ENCODE data around the gene AKAP1.
A peak's percentile ranks its signal among the peaks of the same experiment; 100 is the strongest.

Gene AKAP1, protein sequence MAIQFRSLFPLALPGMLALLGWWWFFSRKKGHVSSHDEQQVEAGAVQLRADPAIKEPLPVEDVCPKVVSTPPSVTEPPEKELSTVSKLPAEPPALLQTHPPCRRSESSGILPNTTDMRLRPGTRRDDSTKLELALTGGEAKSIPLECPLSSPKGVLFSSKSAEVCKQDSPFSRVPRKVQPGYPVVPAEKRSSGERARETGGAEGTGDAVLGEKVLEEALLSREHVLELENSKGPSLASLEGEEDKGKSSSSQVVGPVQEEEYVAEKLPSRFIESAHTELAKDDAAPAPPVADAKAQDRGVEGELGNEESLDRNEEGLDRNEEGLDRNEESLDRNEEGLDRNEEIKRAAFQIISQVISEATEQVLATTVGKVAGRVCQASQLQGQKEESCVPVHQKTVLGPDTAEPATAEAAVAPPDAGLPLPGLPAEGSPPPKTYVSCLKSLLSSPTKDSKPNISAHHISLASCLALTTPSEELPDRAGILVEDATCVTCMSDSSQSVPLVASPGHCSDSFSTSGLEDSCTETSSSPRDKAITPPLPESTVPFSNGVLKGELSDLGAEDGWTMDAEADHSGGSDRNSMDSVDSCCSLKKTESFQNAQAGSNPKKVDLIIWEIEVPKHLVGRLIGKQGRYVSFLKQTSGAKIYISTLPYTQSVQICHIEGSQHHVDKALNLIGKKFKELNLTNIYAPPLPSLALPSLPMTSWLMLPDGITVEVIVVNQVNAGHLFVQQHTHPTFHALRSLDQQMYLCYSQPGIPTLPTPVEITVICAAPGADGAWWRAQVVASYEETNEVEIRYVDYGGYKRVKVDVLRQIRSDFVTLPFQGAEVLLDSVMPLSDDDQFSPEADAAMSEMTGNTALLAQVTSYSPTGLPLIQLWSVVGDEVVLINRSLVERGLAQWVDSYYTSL

DNA sequence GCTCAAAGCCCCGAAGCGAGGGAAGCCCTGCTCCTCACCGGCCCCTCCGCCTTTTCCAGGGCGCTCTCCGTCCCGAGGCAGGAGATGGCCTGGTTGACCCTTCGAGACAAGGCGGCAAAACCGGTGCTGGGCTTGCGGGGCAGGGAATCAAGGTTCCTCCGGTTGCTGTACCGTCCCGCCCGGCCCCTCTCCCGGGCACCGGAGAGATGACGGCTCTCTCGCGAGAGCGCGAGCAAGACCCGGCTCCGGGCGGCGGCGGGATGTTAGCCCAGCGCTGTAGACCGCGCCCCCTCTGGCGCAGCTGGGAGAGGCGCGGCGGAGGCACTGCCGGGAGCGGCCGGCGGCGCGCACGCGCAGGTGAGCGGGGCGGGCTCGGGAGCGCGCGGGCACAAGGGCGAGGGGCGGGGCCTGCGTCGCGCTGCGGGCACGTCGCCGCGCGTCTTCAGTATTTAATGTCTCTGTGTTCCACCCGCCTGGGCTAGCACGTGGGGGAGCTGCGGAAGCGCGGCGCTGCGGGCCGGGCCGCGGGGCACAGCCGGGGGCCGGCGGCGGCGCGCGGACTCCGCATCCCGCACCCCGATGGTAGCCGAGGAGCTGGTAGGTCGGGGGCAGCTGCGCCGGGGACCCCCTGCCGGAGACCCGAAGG, at the start of gene AKAP1:
TSS of gene AKAP1 (plus strand) at position 445 of the 646 bp plus-strand sequence. CDS start 20,219 bp downstream, outside the sequence.
- in situ Hi-C loops (cut with HindIII; ENCODE audit: low pct_unique_long_range_greater_than_20kb, low sequenced_read_pairs): no loop called here
- DNase-seq (ENCODE audit: low read depth in 1 of 2, low spot score in 1 of 2): peak; percentile 98 to 99
- TF ChIP-seq JUND (IDR thresholded peaks at IDR 0.05; ENCODE audit: low read depth): no peak

DNA sequence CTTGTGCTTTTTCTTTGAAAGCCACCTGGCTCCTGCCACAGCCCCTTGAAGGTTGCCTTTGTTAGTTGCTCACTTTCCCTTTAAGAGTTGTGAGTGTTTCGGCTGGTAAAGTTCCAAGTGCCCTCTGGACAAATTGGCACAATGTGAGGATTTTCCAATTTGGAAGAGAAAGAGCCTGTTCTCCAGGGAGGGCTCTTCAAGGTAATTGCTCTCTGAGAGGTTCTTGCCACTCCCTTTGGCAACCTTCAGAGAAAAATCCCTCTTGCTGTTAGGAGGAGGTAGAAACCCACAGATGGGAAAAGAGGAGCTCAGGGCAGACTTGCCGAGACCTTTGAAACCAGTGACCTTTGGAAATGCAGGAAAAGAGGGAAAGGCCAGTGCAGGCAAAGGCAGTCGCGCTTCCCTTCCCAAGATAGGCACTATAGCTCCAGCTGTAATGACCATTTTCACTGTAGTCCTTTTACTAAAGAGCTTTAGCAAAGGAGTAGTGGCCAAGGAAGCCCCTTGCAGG, 49.0 kb upstream of the AKAP1 start:
- in situ Hi-C loops (cut with HindIII; ENCODE audit: low pct_unique_long_range_greater_than_20kb, low sequenced_read_pairs): no loop called here
- peak in 1 of 2 experiments; percentile 91 for DNase-seq (ENCODE audit: low read depth in 1 of 2, low spot score in 1 of 2)
- TF ChIP-seq JUND (IDR thresholded peaks at IDR 0.05; ENCODE audit: low read depth): no peak

DNA sequence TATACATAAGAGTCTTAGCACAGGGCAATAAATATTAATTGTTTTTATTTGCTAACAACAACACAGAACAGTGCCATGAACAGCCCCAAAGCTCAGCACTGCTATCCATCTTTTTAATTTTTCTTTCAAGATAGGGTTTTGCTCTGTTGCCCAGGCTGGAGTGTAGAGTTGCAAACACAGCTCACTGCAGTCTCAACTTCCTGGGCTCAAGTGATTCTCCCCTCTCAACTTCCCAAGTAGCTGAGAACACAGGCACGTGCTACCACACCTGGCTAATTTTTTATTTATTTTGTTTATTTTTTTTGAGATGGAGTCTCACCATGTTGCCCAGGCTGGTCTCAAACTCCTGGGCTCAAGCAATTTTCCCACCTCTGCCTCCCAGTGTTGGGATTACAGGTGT, 47.6 kb upstream of the AKAP1 start:
- in situ Hi-C loops (cut with HindIII; ENCODE audit: low pct_unique_long_range_greater_than_20kb, low sequenced_read_pairs): no loop called here
- TF ChIP-seq JUND (IDR thresholded peaks at IDR 0.05; ENCODE audit: low read depth): no peak
- no peak for DNase-seq (ENCODE audit: low read depth in 1 of 2, low spot score in 1 of 2)

DNA sequence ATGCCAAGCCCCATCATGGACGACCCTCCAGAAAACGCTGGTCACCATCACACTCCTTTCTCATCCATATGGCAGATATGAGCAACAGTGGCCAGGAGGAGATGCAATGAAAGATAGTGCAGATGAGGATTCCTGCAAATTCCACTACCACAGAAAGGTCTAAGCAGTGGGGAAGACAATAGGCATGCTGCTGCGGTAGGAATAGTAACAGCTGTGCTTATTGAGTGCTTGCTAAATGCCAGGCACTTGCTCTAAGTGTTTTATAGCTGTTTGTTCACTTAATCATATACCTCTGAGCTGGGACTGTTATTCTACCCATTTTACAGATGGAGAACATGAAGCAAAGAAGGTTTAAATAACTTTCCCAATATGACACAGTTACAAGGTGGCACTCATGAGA, 46.6 kb upstream of the AKAP1 start:
- no peak for TF ChIP-seq JUND (IDR thresholded peaks at IDR 0.05; ENCODE audit: low read depth)
- in situ Hi-C loops (cut with HindIII; ENCODE audit: low pct_unique_long_range_greater_than_20kb, low sequenced_read_pairs): no loop called here
- DNase-seq (ENCODE audit: low read depth in 1 of 2, low spot score in 1 of 2): no peak

DNA sequence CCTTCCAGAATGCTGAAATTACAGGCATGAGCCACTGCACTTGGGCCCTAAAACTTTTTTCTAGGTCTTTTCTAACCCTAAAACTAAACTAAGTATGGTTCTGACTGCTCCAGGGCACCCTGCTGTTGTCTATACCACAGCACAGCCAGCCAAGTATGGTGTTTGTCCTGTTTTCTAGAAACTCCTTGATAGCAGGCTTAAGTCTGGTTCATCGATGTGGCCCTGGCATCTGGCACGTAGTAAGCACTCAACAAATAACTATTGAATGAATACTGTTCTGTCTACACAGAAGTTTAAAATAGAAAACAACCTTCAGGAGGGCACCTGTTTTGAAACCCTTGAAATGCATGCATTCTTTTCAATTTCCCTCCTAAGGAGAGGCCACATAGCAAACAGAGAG, 44.5 kb upstream of the AKAP1 start:
- no peak for TF ChIP-seq JUND (IDR thresholded peaks at IDR 0.05; ENCODE audit: low read depth)
- no peak for DNase-seq (ENCODE audit: low read depth in 1 of 2, low spot score in 1 of 2)
- in situ Hi-C loops (cut with HindIII; ENCODE audit: low pct_unique_long_range_greater_than_20kb, low sequenced_read_pairs): no loop called here

DNA sequence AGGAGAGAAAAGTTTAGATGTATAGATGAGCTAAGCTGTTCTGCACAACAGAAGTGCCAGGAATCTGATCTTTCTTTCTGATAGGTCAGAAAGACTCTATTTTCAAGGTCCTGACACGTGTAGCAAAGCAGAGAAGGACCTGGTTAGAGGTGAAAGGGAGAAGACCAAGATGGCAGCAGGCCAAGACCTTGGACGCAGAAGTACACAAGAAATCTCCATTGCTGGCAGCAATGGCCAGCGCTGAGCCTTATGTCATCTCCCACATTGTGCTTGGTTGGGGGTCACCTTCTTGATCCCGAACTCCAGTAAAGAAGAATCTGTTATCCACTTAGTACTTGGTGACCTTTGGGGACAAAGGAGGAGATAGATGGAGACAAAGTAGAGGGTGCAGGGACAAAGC, 41.8 kb upstream of the AKAP1 start:
- no peak for TF ChIP-seq JUND (IDR thresholded peaks at IDR 0.05; ENCODE audit: low read depth)
- no peak for DNase-seq (ENCODE audit: low read depth in 1 of 2, low spot score in 1 of 2)
- in situ Hi-C loops (cut with HindIII; ENCODE audit: low pct_unique_long_range_greater_than_20kb, low sequenced_read_pairs): no loop called here

DNA sequence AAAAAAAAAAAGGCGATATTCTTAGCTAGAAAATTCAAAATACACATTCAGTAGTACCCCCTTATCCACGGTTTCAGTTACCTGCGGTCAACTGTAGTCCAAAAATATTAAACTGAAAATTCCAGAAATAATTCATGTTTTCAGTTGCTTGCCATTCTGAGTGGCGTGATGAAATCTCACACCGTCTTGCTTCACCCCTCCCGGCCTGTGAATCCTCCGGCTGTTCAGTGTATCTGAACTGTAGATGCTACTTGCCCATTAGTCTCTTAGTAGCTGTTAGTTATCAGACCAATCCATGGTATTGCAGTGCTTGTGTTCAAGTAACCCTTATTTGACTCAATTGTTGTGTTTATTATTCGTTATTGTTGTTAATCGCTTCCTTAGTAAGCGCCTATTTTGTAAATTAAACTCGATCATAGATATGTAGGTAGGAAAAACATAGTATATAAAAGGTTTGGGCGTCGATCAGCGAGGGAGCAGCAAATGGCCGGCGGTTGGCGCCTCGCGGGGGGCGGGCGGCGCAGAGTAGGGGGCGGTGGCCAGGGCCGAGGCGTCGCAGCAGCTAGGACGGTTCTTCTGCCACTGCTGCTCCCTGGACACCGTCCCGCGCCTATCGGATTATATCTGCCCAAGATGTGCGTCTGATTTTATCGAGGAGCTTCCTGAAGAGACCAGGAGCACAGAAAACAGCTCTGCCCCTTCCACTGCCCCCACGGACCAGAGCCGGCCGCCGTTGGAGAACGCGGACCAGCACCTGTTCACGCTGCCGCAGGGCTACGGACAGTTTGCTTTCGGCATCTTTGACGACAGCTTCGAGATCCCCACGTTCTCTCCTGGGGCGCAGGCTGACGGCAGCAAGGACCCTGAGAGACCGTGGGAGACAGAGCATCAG, 39.8 kb upstream of the AKAP1 start:
- TF ChIP-seq JUND (IDR thresholded peaks at IDR 0.05; ENCODE audit: low read depth): no peak

DNA sequence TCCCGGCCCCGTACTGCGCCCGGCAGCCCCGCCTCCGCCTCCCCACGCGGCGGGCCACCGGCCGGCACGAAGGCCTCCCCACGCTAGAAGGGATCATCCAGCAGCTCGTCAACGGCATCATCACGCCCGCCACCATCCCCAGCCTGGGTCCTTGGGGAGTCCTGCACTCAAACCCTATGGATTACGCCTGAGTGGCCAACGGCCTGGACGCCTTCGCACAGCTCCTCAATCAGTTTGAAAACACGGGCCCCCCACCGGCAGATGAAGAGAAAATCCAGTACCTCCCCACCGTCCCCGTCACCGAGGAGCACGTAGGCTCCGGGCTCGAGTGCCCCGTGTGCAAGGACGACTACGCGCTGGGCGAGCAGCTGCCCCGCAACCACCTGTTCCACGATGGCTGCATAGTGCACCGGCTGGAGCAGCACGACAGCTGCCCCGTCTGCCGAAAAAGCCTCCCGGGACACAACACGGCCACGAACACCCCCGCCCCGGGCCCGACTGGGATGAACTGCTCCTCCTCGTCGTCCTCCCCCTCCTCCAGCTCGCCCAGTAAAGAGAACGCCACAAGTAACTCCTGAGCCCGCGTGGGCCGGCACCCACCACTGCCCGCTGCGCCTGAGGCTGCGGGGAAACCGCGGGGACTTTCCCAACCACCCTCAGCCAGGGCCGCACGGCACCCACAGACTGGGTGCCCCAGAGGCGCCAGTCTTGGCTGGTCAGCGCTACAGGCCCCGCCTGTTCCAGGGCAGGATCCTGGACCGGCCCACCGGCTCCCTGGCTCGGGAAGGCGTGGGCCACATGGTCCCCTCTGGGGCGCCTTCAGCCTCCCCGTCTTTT, 39.0 kb upstream of the AKAP1 start:
- no peak for TF ChIP-seq JUND (IDR thresholded peaks at IDR 0.05; ENCODE audit: low read depth)
- in situ Hi-C loops (cut with HindIII; ENCODE audit: low pct_unique_long_range_greater_than_20kb, low sequenced_read_pairs): no loop called here
- no peak for DNase-seq (ENCODE audit: low read depth in 1 of 2, low spot score in 1 of 2)

More for the DNA sequence above, 39.8 kb upstream of the AKAP1 start:
- in situ Hi-C loops (cut with HindIII; ENCODE audit: low pct_unique_long_range_greater_than_20kb, low sequenced_read_pairs): no loop called here
- no peak for DNase-seq (ENCODE audit: low read depth in 1 of 2, low spot score in 1 of 2)

DNA sequence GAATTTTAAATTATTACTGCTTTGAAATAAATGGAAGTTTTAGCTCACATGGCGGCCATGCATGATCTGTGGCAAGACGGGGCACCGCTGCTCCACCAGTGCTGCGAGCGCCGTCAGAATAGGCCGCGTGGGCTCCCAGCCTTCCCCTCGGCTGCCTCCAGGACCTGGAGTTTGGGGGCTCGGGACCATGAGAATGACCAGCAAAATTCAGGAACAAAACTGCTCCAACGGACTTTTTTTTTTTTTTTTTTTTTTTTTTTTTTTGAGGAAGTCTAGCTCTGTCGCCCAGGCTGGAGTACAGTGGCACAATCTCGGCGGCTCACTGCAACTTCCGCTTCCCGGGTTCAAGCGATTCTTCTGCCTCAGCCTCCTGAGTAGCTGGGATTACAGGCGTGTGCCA, 38.3 kb upstream of the AKAP1 start:
- no peak for DNase-seq (ENCODE audit: low read depth in 1 of 2, low spot score in 1 of 2)
- no peak for TF ChIP-seq JUND (IDR thresholded peaks at IDR 0.05; ENCODE audit: low read depth)
- in situ Hi-C loops (cut with HindIII; ENCODE audit: low pct_unique_long_range_greater_than_20kb, low sequenced_read_pairs): no loop called here

DNA sequence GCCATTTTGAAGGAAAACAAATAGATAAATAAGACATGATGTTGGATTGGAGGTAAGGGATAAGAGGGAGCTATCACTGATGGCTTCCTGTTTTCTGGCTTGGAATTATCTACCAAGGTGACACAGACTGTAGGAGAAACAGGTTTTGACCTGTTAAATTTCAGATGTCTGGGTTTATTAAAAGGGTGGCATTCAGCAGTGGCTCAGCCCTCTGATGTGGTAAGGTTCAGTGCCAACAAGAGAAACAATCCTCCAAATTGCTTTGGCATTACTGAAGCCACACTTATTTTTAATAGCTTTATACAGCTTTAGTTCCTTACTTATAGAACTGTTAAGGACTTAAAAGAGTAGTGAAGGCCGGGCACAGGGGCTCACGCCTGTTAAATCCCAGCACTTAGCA, 37.0 kb upstream of the AKAP1 start:
- DNase-seq (ENCODE audit: low read depth in 1 of 2, low spot score in 1 of 2): no peak
- in situ Hi-C loops (cut with HindIII; ENCODE audit: low pct_unique_long_range_greater_than_20kb, low sequenced_read_pairs): no loop called here
- TF ChIP-seq JUND (IDR thresholded peaks at IDR 0.05; ENCODE audit: low read depth): no peak

DNA sequence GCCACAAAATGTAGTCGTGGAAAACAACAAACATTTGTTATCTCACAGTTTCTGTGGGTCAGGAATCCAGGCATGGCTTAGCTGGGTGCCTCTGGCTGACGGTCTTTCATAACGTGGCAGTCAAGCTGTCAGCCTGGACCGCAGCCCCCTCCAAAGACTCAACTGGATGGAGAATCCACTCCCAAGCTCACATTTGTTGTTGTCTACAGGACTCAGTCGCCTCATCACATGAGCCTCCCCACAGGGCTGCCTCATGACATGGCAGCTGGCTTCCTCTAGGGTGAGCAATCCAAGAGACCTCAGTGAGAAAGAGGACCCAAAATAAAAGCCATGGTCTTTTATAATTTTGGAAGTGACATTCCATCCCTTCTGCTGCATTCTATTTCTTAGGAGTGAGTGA, 34.7 kb upstream of the AKAP1 start:
- no peak for DNase-seq (ENCODE audit: low read depth in 1 of 2, low spot score in 1 of 2)
- TF ChIP-seq JUND (IDR thresholded peaks at IDR 0.05; ENCODE audit: low read depth): no peak
- in situ Hi-C loops (cut with HindIII; ENCODE audit: low pct_unique_long_range_greater_than_20kb, low sequenced_read_pairs): no loop called here

All from T47D (cell line).